Lower leg skin (tissue), 3 donors: ENCODE results near the gene CLEC16A.

Experiments used
- CTCF ChIP-seq, 3 donors: fragments of 450-650 bp; IDR thresholded peaks; one replicate each; pipeline ENCODE4 v1.5.1; 2016; ENCODE audit warnings: antibody characterized with exemption in 3 of 3, mild to moderate bottlenecking in 3 of 3, moderate library complexity in 2 of 3
- POLR2A ChIP-seq, 2 donors: fragments of 450-650 bp; IDR thresholded peaks; one replicate each; pipeline ENCODE4 v1.6.1; 2016 to 2017; ENCODE audit warnings: antibody characterized with exemption in 2 of 2, mild to moderate bottlenecking in 1 of 2, moderate library complexity in 1 of 2

- TF ChIP-seq CTCF (IDR thresholded peaks at IDR 0.05) (no peak), POLR2A (IDR thresholded peaks at IDR 0.05) (no peak)
These were observed 217.1 kb downstream of the CLEC16A start for GRCh38 chr16:11161439-11161838.
